Adrenal gland (tissue), 5 donors: ENCODE data around the gene KIR2DL4.
"Not testable (repeated sequence)": the region's sequence is repeated elsewhere in the genome, so short reads cannot be mapped to it uniquely, and the experiment has no call there.

Experiments
- CTCF ChIP-seq, 6 experiments: fragments of 450-650 bp in 4 of 6; fragments of 200-600 bp in 2 of 6; sonication (generic) in 1 of 6; IDR thresholded peaks; 1 replicate in 5 of 6; 2 replicates in 1 of 6; pipeline versions ENCODE4 v1.5.1 to v1.8.0; 2016 to 2021; ENCODE audit warnings: antibody characterized with exemption in 6 of 6, mild to moderate bottlenecking in 2 of 6, moderate library complexity in 1 of 6
- POLR2A ChIP-seq, 2 donors: fragments of 450-650 bp; IDR thresholded peaks; one replicate each; pipeline ENCODE4 v1.6.1; 2017; ENCODE audit warnings: antibody characterized with exemption in 2 of 2, mild to moderate bottlenecking in 2 of 2, moderate library complexity in 1 of 2
- donor health status: DM: no; HTN: no; CAD: no.

DNA sequence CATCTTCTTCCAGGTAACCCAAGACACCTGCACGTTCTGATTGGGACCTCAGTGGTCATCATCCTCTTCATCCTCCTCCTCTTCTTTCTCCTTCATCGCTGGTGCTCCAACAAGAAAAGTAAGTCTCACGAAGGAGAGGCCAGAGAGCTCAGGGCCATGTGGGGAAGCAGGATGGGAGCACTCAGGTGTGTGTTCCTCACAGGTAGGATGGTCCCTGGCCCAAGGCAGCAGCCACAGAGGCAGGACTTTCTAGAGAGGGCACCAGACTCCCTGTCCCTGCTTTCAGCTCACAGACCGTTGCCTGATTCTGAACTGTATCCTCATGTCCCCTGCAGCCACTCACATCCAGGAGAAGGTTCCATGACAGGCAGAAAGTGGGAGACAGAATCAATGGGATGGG, 36.9 kb upstream of the KIR2DL4 start:
- TF ChIP-seq CTCF, POLR2A (IDR thresholded peaks at IDR 0.05): not testable (repeated sequence)
